Astrocyte (in vitro differentiated cells and primary cell): ENCODE measurements around the gene STK38. TPM values are rescaled to one million over a fixed set of nuclear protein-coding genes. Genes with fewer than 3 reads are reported as not detected.
"Not testable (repeated sequence)": the region's sequence is repeated elsewhere in the genome, so short reads cannot be mapped to it uniquely, and the experiment has no call there.

Experiments used
- DNase-seq: peaks from one replicate; pipeline ENCODE4 v3.0.0-alpha.2; 2010; ENCODE audit warnings: low read depth
- FAIRE-seq: peaks from 2 replicates; lab custom pipeline; 2011; peaks lifted over from hg19 to GRCh38; lab: Jason Lieb, UNC
- H2AFZ ChIP-seq: 2 replicates; pipeline ENCODE4 v1.6.0; 2012; ENCODE audit warnings: low read depth, low read length, inconsistent platforms
- H3K27ac ChIP-seq: 2 replicates; pipeline ENCODE4 v1.5.1; 2011; ENCODE audit warnings: low read depth, low read length, inconsistent platforms
- H3K27me3 ChIP-seq: 2 replicates; pipeline ENCODE4 v1.6.0; 2011; ENCODE audit warnings: low read length, inconsistent platforms; ENCODE audit not compliant: insufficient read depth
- H3K36me3 ChIP-seq: 2 replicates; pipeline ENCODE4 v1.5.1; 2011; ENCODE audit warnings: low read length, inconsistent platforms; ENCODE audit not compliant: insufficient read depth
- H3K4me1 ChIP-seq: 2 replicates; pipeline ENCODE4 v1.5.1; 2011; ENCODE audit warnings: low read length, inconsistent platforms; ENCODE audit not compliant: insufficient read depth
- H3K4me2 ChIP-seq: 2 replicates; pipeline ENCODE4 v1.6.0; 2012; ENCODE audit warnings: low read length, inconsistent platforms
- H3K4me3 ChIP-seq: 2 replicates; pipeline ENCODE4 v1.5.1; 2011; ENCODE audit warnings: low read depth, mild to moderate bottlenecking, low read length, inconsistent platforms; ENCODE audit not compliant: insufficient read depth
- H3K79me2 ChIP-seq: 2 replicates; pipeline ENCODE4 v1.6.0; 2012; ENCODE audit warnings: mild to moderate bottlenecking, low read length, inconsistent platforms; ENCODE audit not compliant: insufficient read depth
- H3K9ac ChIP-seq: 2 replicates; pipeline ENCODE4 v1.6.0; 2012; ENCODE audit warnings: mild to moderate bottlenecking, low read length, inconsistent platforms
- H3K9me3 ChIP-seq: 2 replicates; pipeline ENCODE4 v1.5.1; 2012; ENCODE audit warnings: low read depth, mild to moderate bottlenecking, low read length, inconsistent platforms; ENCODE audit not compliant: insufficient read depth
- H4K20me1 ChIP-seq: 2 replicates; pipeline ENCODE4 v1.6.0; 2012; ENCODE audit warnings: low read length, inconsistent platforms; ENCODE audit not compliant: insufficient read depth
- H3K27ac Mint-ChIP-seq: one replicate; pipeline ENCODE4 v1.8.0; 2021; ENCODE audit warnings: mild to moderate bottlenecking, mixed read lengths; ENCODE audit not compliant: unreplicated experiment
- H3K27me3 Mint-ChIP-seq: one replicate; pipeline ENCODE4 v1.8.0; 2021; ENCODE audit warnings: low read depth, mixed read lengths; ENCODE audit not compliant: unreplicated experiment
- H3K36me3 Mint-ChIP-seq: one replicate; pipeline ENCODE4 v1.8.0; 2021; ENCODE audit warnings: low read depth, mixed read lengths; ENCODE audit not compliant: unreplicated experiment
- H3K4me1 Mint-ChIP-seq: one replicate; pipeline ENCODE4 v1.8.0; 2021; ENCODE audit warnings: low read depth, mixed read lengths; ENCODE audit not compliant: unreplicated experiment
- H3K4me3 Mint-ChIP-seq: one replicate; pipeline ENCODE4 v1.8.0; 2021; ENCODE audit warnings: mild to moderate bottlenecking, moderate library complexity, mixed read lengths; ENCODE audit not compliant: unreplicated experiment
- H3K9me3 Mint-ChIP-seq: one replicate; pipeline ENCODE4 v1.8.0; 2021; ENCODE audit warnings: mild to moderate bottlenecking, mixed read lengths; ENCODE audit not compliant: unreplicated experiment
- CTCF ChIP-seq: IDR thresholded peaks from 2 replicates; pipeline ENCODE4 v1.5.1; 2011; ENCODE audit warnings: low read depth, mild to moderate bottlenecking, inconsistent platforms, low read length, moderate library complexity; ENCODE audit not compliant: insufficient read depth
- EZH2 ChIP-seq: IDR thresholded peaks from 2 replicates; pipeline ENCODE4 v1.6.1; 2012; ENCODE audit warnings: mild to moderate bottlenecking, low read length, inconsistent platforms; ENCODE audit not compliant: insufficient read depth
- total RNA-seq: library from RNA; stranded (reverse); gene quantifications from 2 replicates; pipeline ENCODE4 v1.2.1, GENCODE V29; 2021

Gene STK38
- total RNA-seq, 1 donor from 2014 or later, result 54.1 TPM

- H3K27me3 Mint-ChIP-seq, result no peaks in the 10 kb centered on the region
- FAIRE-seq (no peak), DNase-seq (no peak)
- peaks cover 2% of the 10 kb centered on the region for H3K9me3 Mint-ChIP-seq
- H3K36me3 Mint-ChIP-seq, result peaks cover 15% of the 10 kb centered on the region
- Histone ChIP-seq H3K4me1 (no peaks in the 10 kb centered on the region), H3K79me2 (peaks cover 97% of the 10 kb centered on the region), H3K27me3 (no peaks in the 10 kb centered on the region), H3K9me3 (no peaks in the 10 kb centered on the region), H3K36me3 (peaks cover 11% of the 10 kb centered on the region), H2AFZ (no peak overlapping the region), H3K9ac (no peak overlapping the region), H3K4me2 (no peak overlapping the region), H3K27ac (no peak overlapping the region), H4K20me1 (peaks cover 65% of the 10 kb centered on the region), H3K4me3 (no peak overlapping the region)
- peaks cover 8% of the 10 kb centered on the region for H3K4me1 Mint-ChIP-seq
- no peak overlapping the region for H3K27ac Mint-ChIP-seq
- H3K4me3 Mint-ChIP-seq, result no peak overlapping the region
- TF ChIP-seq EZH2 (no peak), CTCF (no peak)
Observed at GRCh38 chr6:36459501-36459900, 87.8 kb downstream of the STK38 start.

GRCh38 chr6:36455486-36456027 lies 91.7 kb downstream of the STK38 start:
- H3K9me3 ChIP-seq, result no peaks in the 10 kb centered on the region
- no peaks in the 10 kb centered on the region for H3K27me3 Mint-ChIP-seq
- H2AFZ ChIP-seq, result no peak overlapping the region
- no peak overlapping the region for H3K4me3 ChIP-seq
- peaks cover 18% of the 10 kb centered on the region for H3K36me3 ChIP-seq
- H3K79me2 ChIP-seq, result peaks cover 96% of the 10 kb centered on the region
- FAIRE-seq, result no peak
- H3K27ac Mint-ChIP-seq, result no peak overlapping the region
- H3K9ac ChIP-seq, result no peak overlapping the region
- TF ChIP-seq CTCF (no peak), EZH2 (no peak)
- no peaks in the 10 kb centered on the region for H3K4me1 Mint-ChIP-seq
- no peak overlapping the region for H3K4me2 ChIP-seq
- peaks cover 2% of the 10 kb centered on the region for H3K9me3 Mint-ChIP-seq
- peaks cover 13% of the 10 kb centered on the region for H3K36me3 Mint-ChIP-seq
- H4K20me1 ChIP-seq, result peaks cover 67% of the 10 kb centered on the region
- H3K27ac ChIP-seq, result no peak overlapping the region
- H3K4me3 Mint-ChIP-seq, result no peak overlapping the region
- H3K27me3 ChIP-seq, result no peaks in the 10 kb centered on the region
- no peak for DNase-seq
- no peaks in the 10 kb centered on the region for H3K4me1 ChIP-seq

GRCh38 chr6:36452897-36453296 lies 94.4 kb downstream of the STK38 start:
- H3K4me2 ChIP-seq, H3K4me1 Mint-ChIP-seq, H2AFZ ChIP-seq, H3K27ac Mint-ChIP-seq, H3K27me3 ChIP-seq, H3K9me3 ChIP-seq, H3K27me3 Mint-ChIP-seq, H3K4me3 ChIP-seq, DNase-seq, H3K4me3 Mint-ChIP-seq, FAIRE-seq, H3K9me3 Mint-ChIP-seq, H3K9ac ChIP-seq, H3K27ac ChIP-seq, H3K4me1 ChIP-seq: not testable (repeated sequence)
- peaks cover 76% of the 10 kb centered on the region for H4K20me1 ChIP-seq
- H3K36me3 Mint-ChIP-seq, result peaks cover 18% of the 10 kb centered on the region
- H3K36me3 ChIP-seq, result peaks cover 22% of the 10 kb centered on the region
- H3K79me2 ChIP-seq, result peaks cover 95% of the 10 kb centered on the region

DNA sequence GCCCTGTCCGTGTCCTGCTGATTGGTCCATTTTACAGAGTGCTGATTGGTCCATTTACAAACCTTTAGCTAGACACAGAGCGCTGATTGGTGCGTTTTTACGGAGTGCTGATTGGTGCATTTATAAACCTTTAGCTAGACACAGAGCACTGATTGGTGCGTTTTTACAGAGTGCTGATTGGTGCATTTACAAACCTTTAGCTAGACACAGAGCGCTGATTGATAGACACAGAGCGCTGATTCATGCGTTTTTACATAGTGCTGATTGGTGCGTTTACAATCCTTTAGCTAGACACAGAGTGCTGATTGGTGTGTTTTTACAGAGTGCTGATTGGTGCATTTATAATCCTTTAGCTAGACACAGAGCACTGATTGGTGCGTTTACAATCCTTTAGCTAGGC lies 98.1 kb downstream of the STK38 start:
- H2AFZ ChIP-seq, H3K9me3 ChIP-seq, H3K27me3 Mint-ChIP-seq, H3K4me3 Mint-ChIP-seq, H3K4me1 ChIP-seq, H3K4me3 ChIP-seq, H3K27me3 ChIP-seq, DNase-seq, H3K9me3 Mint-ChIP-seq, H3K27ac Mint-ChIP-seq, H3K4me2 ChIP-seq, FAIRE-seq, H3K27ac ChIP-seq, H3K9ac ChIP-seq: not testable (repeated sequence)
- peaks cover 64% of the 10 kb centered on the region for H4K20me1 ChIP-seq
- Mint-ChIP-seq H3K4me1 (peaks cover 13% of the 10 kb centered on the region), H3K36me3 (peaks cover 12% of the 10 kb centered on the region)
- peaks cover 11% of the 10 kb centered on the region for H3K36me3 ChIP-seq
- peaks cover 97% of the 10 kb centered on the region for H3K79me2 ChIP-seq
